HG02571 (cell line): Measurements from ENCODE around the gene NCKAP5L.

Source experiments
- ATAC-seq: cut with Tn5 transposase; IDR thresholded peaks from one replicate; pipeline ENCODE4 v1.9.1; 2021; ENCODE audit warnings: mild to moderate bottlenecking, moderate library complexity; ENCODE audit not compliant: unreplicated experiment

Gene NCKAP5L

DNA sequence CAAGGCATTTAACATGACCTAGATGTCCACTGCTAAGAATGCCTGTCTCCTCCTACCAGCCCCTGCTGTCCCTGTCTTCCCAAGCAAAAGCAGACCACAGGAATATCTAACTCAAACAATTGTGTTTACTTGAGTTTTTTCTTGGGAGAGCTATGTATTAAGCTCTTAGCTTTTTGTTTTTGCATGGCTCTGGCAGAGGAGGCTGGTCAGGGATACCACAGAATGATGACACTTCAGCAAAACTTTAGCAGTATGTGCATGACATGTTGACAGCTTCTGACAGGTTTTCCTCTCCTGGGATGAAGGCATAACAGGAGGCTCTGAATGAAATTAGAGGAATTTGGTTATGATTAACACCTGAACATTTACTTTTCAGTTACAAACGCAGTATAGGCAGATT lies 79.9 kb downstream of the NCKAP5L start:
- ATAC-seq: no peak

DNA sequence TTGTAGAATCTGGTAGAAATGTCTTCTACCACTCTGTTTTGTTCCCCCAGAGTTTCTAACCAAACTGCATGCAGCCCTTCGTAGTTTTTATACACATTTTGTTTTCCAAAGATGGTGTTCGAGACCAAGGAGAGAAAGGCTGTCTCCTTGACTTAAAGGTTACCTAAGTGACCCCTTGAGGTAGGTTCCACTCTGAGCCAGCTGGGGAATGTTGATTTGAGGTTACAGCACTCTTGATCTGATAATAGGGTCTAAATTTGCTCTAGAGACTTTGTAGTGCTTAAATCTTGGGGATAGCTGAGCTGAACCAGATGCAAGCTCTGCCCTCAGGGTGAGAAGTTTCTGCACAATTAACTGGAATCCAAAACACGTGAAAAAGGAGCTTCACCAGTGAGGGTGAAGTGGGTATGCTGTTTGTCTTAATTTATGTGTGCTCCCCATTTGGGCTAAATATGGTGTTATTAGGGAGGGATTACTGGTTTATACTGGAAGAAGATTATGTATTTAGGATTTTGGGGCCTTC lies 83.8 kb downstream of the NCKAP5L start:
- no peak for ATAC-seq

GRCh38 chr12:49741882-49742620 lies 86.2 kb downstream of the NCKAP5L start:
- ATAC-seq: peak; percentile 53
